K562 (cell line): Measurements from ENCODE around the gene UBA7. TPM values are rescaled to one million over a fixed set of nuclear protein-coding genes. Genes with fewer than 3 reads are reported as not detected.

Experiments
- ARHGAP35 ChIP-seq: fragments of 450-650 bp; IDR thresholded peaks from 2 replicates; pipeline ENCODE4 v1.6.1; 2018; ENCODE audit not compliant: partially characterized antibody
- ATF3 ChIP-seq, 2 experiments: fragments of 450-650 bp in 1 of 2; sonication (generic) in 1 of 2; formaldehyde crosslinking in 1 of 2; IDR thresholded peaks in 1 of 2; conservative IDR thresholded peaks in 1 of 2; 2 replicates each; pipeline versions ENCODE4 v1.6.1 to v1.8.1; 2016 to 2023; ENCODE audit warnings: mild to moderate bottlenecking in 2 of 2, moderate library complexity in 2 of 2, inconsistent platforms in 1 of 2, missing genetic modification reagents in 1 of 2
- ATF4 ChIP-seq: fragments of 450-650 bp; formaldehyde crosslinking; IDR thresholded peaks from 2 replicates; pipeline ENCODE4 v1.4.0; 2022; ENCODE audit warnings: mild to moderate bottlenecking, moderate library complexity
- CTCFL ChIP-seq: IDR thresholded peaks from 2 replicates; pipeline ENCODE4 v1.6.1; 2011; ENCODE audit warnings: borderline replicate concordance, low read depth, mild to moderate bottlenecking, moderate library complexity, low read length; ENCODE audit not compliant: insufficient read depth, poor library complexity, severe bottlenecking
- ELK1 ChIP-seq: sonication (generic); formaldehyde crosslinking; IDR thresholded peaks from 2 replicates; pipeline ENCODE4 v1.8.1; 2022; ENCODE audit warnings: missing genetic modification reagents
- HMGN3 ChIP-seq: IDR thresholded peaks from 2 replicates; pipeline ENCODE4 v1.6.1; 2011; ENCODE audit warnings: borderline replicate concordance, low read depth, mild to moderate bottlenecking, mixed read lengths, low read length; ENCODE audit not compliant: insufficient read length; ENCODE audit errors: extremely low read depth
- NR4A1 ChIP-seq, 2 experiments: fragments of 250-450 bp in 1 of 2; fragments of 450-650 bp in 1 of 2; sonication (Bioruptor Pico) in 1 of 2; IDR thresholded peaks; 2 replicates each; pipeline versions ENCODE4 v1.4.0 to v1.6.1; 2016 to 2020; ENCODE audit warnings: mild to moderate bottlenecking in 2 of 2, missing compliant biosample characterization in 1 of 2, missing genetic modification characterization in 1 of 2, moderate library complexity in 1 of 2
- PATZ1 ChIP-seq: fragments of 250-450 bp; sonication (Bioruptor Pico); IDR thresholded peaks from 2 replicates; pipeline ENCODE4 v1.5.0; 2020; ENCODE audit warnings: mild to moderate bottlenecking, borderline replicate concordance
- RFX7 ChIP-seq: fragments of 250-450 bp; sonication (Bioruptor Pico); IDR thresholded peaks from 2 replicates; pipeline ENCODE4 v1.5.1; 2021; ENCODE audit warnings: mild to moderate bottlenecking
- TCF15 ChIP-seq: fragments of 250-450 bp; sonication (Bioruptor Pico); IDR thresholded peaks from 2 replicates; pipeline ENCODE4 v1.8.0; 2022; ENCODE audit warnings: moderate library complexity, mild to moderate bottlenecking, inconsistent platforms
- TEAD1 ChIP-seq, 2 experiments: fragments of 450-650 bp in 1 of 2; sonication (generic) in 1 of 2; formaldehyde crosslinking; IDR thresholded peaks; 2 replicates each; pipeline versions ENCODE4 v1.4.0 to v1.8.0; 2020 to 2022; ENCODE audit warnings: mild to moderate bottlenecking in 2 of 2, missing genetic modification reagents in 1 of 2
- TOE1 ChIP-seq, 2 experiments: fragments of 450-650 bp in 1 of 2; sonication (generic) in 1 of 2; formaldehyde crosslinking in 1 of 2; IDR thresholded peaks; 2 replicates each; pipeline versions ENCODE4 v1.7.1 to v1.8.0; 2016 to 2022; ENCODE audit warnings: borderline replicate concordance in 2 of 2, mild to moderate bottlenecking in 2 of 2, antibody characterized with exemption in 1 of 2, inconsistent platforms in 1 of 2, low read depth in 1 of 2, missing genetic modification reagents in 1 of 2, moderate library complexity in 1 of 2
- XRCC5 ChIP-seq: fragments of 200-400 bp; formaldehyde crosslinking; IDR thresholded peaks from 2 replicates; pipeline ENCODE4 v1.6.1; 2017; ENCODE audit warnings: low read depth, mild to moderate bottlenecking, low read length
- ZC3H8 ChIP-seq: fragments of 450-650 bp; IDR thresholded peaks from 2 replicates; pipeline ENCODE4 v1.6.1; 2017
- ZNF143 ChIP-seq: sonication (generic); formaldehyde crosslinking; IDR thresholded peaks from 2 replicates; pipeline ENCODE4 v1.9.0; 2022; ENCODE audit warnings: mild to moderate bottlenecking, missing genetic modification reagents
- ZNF76 ChIP-seq: fragments of 250-450 bp; sonication (Bioruptor Pico); IDR thresholded peaks from 2 replicates; pipeline ENCODE4 v1.4.0; 2020; ENCODE audit warnings: mild to moderate bottlenecking, moderate library complexity, borderline replicate concordance
- polyA plus RNA-seq, 8 experiments: library from polyadenylated mRNA; depleted of rRNA in 4 of 8; stranded (reverse) in 5 of 8; unstranded in 3 of 8; fragments of >200 nt; fragmentation: Nextera tagmentation in 2 of 8; fragmentation: Illumina TruSeq in 1 of 8; extraction: Ambion mirVana in 2 of 8; extraction: Trizol in 1 of 8; gene quantifications; 2 replicates each; pipeline versions ENCODE4 v1.2.1 to v1.2.3, GENCODE V29; 2011 to 2014; ENCODE audit warnings: inconsistent platforms in 1 of 8, missing spikeins in 1 of 8
- total RNA-seq, 7 experiments: library from RNA; depleted of rRNA in 6 of 7; stranded (reverse); fragments of >200 nt in 6 of 7; fragmentation: Illumina TruSeq in 2 of 7; extraction: Trizol in 2 of 7; gene quantifications; 2 replicates each; pipeline versions ENCODE4 v1.2.1 to v1.2.3, GENCODE V29; 2011 to 2021; ENCODE audit warnings: low replicate concordance in 1 of 7

Gene UBA7
- total and polyA plus RNA-seq, 9 of the 15 experiments (the other 6 are each of a cell fraction or from before 2014, with no cell fraction given): 0.17 to 3.3 (median 2.0) TPM

- TF ChIP-seq ATF3 (IDR thresholded peaks at IDR 0.05): peak; percentile 61
- TF ChIP-seq ATF3 (CRISPR knock-in tag; conservative IDR thresholded peaks at IDR 0.05): no peak
- TF ChIP-seq TEAD1 (CRISPR knock-in tag; IDR thresholded peaks at IDR 0.05): 0 out of 4 replicates have a peak, but pooled peaks of 1 of the 2 experiments have one; percentile 25
- no peak for TF ChIP-seq NR4A1 (CRISPR knock-in tag; IDR thresholded peaks at IDR 0.05)
- peak; percentile 72; the same call in 1 of the 2 replicates for TF ChIP-seq NR4A1 (tag; IDR thresholded peaks at IDR 0.05)
- TF ChIP-seq ZNF143 (CRISPR knock-in tag): no peak
- TF ChIP-seq TCF15 (CRISPR knock-in tag): peak; percentile 50; the same call in 1 of the 2 replicates
- TF ChIP-seq XRCC5: no peak
- TF ChIP-seq TOE1 (IDR thresholded peaks at IDR 0.05; ENCODE audit: borderline replicate concordance): peak; percentile 96
- no peak for TF ChIP-seq TOE1 (CRISPR knock-in tag; IDR thresholded peaks at IDR 0.05; ENCODE audit: borderline replicate concordance, low read depth)
- TF ChIP-seq RFX7 (CRISPR knock-in tag): no peak
- no peak for TF ChIP-seq ELK1
- TF ChIP-seq HMGN3: peak; percentile 54
- no peak for TF ChIP-seq ATF4 (CRISPR knock-in tag)
- TF ChIP-seq ARHGAP35: no peak
- 0 out of 2 replicates have a peak, but pooled peaks have one; percentile 41 for TF ChIP-seq ZNF76
- TF ChIP-seq PATZ1 (CRISPR knock-in tag): no peak
- no peak for TF ChIP-seq CTCFL
- TF ChIP-seq ZC3H8: no peak
Observed at GRCh38 chr3:49786357-49787181, 27.2 kb downstream of the UBA7 start, which contains the start of gene IP6K1 (continued).
